IMR-90 (cell line): Measurements from ENCODE around the gene GNAO1.

Experiments used
- BHLHE40 ChIP-seq: fragments of 150-350 bp; IDR thresholded peaks from 2 replicates; pipeline ENCODE4 v1.6.1; 2016; ENCODE audit warnings: mild to moderate bottlenecking, low read depth, low read length
- FOS ChIP-seq: fragments of 150-350 bp; IDR thresholded peaks from 2 replicates; pipeline ENCODE4 v1.6.1; 2016; ENCODE audit warnings: low read depth, low read length
- POLR2A ChIP-seq: IDR thresholded peaks from 2 replicates; pipeline ENCODE4 v1.6.1; 2012; ENCODE audit warnings: mild to moderate bottlenecking, low read depth, low read length
- RAD21 ChIP-seq: IDR thresholded peaks from 2 replicates; pipeline ENCODE4 v1.6.1; 2012; ENCODE audit warnings: low read length, improper control_type of control experiment
- RCOR1 ChIP-seq: IDR thresholded peaks from 2 replicates; pipeline ENCODE4 v1.6.1; 2012; ENCODE audit warnings: mild to moderate bottlenecking, low read length, improper control_type of control experiment; ENCODE audit not compliant: insufficient replicate concordance
- TF ChIP-seq, protein P1 (sequence below): conservative IDR thresholded peaks from 2 replicates; pipeline ENCODE4 v1.5.1; 2012; ENCODE audit warnings: mild to moderate bottlenecking, low read depth, low read length, improper control_type of control experiment

DNA sequence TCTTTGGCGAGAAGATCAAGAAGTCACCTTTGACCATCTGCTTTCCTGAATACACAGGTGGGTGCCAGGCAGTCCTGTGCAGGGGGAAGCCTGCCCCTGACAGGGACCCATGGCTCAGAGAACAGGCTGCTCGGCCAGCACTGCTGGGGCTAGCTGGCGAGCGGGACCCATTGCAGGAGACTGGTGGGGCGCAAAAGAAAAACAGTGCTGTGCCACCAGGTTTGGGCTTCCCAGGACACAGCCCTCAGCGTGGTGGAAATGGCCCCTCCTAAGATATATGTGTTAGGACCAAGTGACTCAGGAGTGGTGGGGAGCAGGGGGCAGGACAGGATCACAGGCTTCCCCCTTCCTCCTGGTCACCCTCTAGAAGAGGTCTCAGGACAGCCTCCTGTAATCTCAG, 160.2 kb downstream of the GNAO1 start:
- TF ChIP-seq FOS (no peak), POLR2A (no peak), RCOR1 (no peak), BHLHE40 (no peak), RAD21 (no peak)
- TF ChIP-seq, protein P1, sequence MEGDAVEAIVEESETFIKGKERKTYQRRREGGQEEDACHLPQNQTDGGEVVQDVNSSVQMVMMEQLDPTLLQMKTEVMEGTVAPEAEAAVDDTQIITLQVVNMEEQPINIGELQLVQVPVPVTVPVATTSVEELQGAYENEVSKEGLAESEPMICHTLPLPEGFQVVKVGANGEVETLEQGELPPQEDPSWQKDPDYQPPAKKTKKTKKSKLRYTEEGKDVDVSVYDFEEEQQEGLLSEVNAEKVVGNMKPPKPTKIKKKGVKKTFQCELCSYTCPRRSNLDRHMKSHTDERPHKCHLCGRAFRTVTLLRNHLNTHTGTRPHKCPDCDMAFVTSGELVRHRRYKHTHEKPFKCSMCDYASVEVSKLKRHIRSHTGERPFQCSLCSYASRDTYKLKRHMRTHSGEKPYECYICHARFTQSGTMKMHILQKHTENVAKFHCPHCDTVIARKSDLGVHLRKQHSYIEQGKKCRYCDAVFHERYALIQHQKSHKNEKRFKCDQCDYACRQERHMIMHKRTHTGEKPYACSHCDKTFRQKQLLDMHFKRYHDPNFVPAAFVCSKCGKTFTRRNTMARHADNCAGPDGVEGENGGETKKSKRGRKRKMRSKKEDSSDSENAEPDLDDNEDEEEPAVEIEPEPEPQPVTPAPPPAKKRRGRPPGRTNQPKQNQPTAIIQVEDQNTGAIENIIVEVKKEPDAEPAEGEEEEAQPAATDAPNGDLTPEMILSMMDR, result no peak
